Panc1 (cell line): Measurements from ENCODE around the gene EOLA1. TPM values are rescaled to one million over a fixed set of nuclear protein-coding genes. Genes with fewer than 3 reads are reported as not detected.

Source experiments
- ATAC-seq: fragments of 200-7000 bp; cut with Tn5 transposase; 2 replicates; pipeline ENCODE4 v1.9.1; 2020; ENCODE audit warnings: mild to moderate bottlenecking, moderate library complexity
- BruUV-seq: library from RNA; stranded (reverse); fragments of 400-500 nt; replicated peaks from 2 replicates; lab custom pipeline; 2021; lab: Mats Ljungman, UMichigan
- CTCF ChIA-PET: fragments of 300-600 bp; sonication (Branson Sonifier 250); formaldehyde crosslinking; loops from one replicate; lab custom pipeline; 2022; ENCODE audit warnings: antibody characterized with exemption; lab: Charles Lee
- POLR2A ChIA-PET: fragments of 300-600 bp; sonication (Branson Sonifier 250); formaldehyde crosslinking; loops from one replicate; lab custom pipeline; 2022; ENCODE audit warnings: antibody characterized with exemption; lab: Charles Lee
- DNase-seq: peaks from one replicate; pipeline ENCODE4 v3.0.0-alpha.2; 2010; ENCODE audit warnings: low read depth, low spot score
- H3K27ac ChIP-seq: 2 replicates; pipeline ENCODE4 v1.5.1; 2011; ENCODE audit warnings: mild to moderate bottlenecking, low read length, inconsistent platforms
- H3K27me3 ChIP-seq: fragments of 200-500 bp; sonication (Bioruptor generic); 2 replicates; pipeline ENCODE4 v1.6.0; 2014; ENCODE audit warnings: low read length, inconsistent platforms; ENCODE audit not compliant: control insufficient read depth, insufficient read depth
- H3K36me3 ChIP-seq: fragments of 200-500 bp; sonication (Bioruptor generic); 2 replicates; pipeline ENCODE4 v1.5.1; 2014; ENCODE audit warnings: inconsistent platforms, mild to moderate bottlenecking, low read length, moderate library complexity; ENCODE audit not compliant: control insufficient read depth, insufficient read depth
- H3K4me1 ChIP-seq: 2 replicates; pipeline ENCODE4 v1.5.1; 2011; ENCODE audit warnings: inconsistent platforms, mild to moderate bottlenecking, low read length, moderate library complexity; ENCODE audit not compliant: control insufficient read depth, insufficient read depth
- H3K4me3 ChIP-seq, 2 experiments: 2 replicates each; pipeline ENCODE4 v1.5.1; 2011 to 2012; ENCODE audit warnings: low read depth in 2 of 2, low read length in 2 of 2, mild to moderate bottlenecking in 2 of 2, inconsistent platforms in 1 of 2, moderate library complexity in 1 of 2
- H3K9me3 ChIP-seq: fragments of 200-500 bp; sonication (Bioruptor generic); 2 replicates; pipeline ENCODE4 v1.5.1; 2014; ENCODE audit warnings: low read depth, mild to moderate bottlenecking, inconsistent platforms, low read length, moderate library complexity; ENCODE audit not compliant: control insufficient read depth, insufficient read depth
- CTCF ChIP-seq: fragments of 450-650 bp; IDR thresholded peaks from 2 replicates; pipeline ENCODE4 v1.5.1; 2017; ENCODE audit warnings: mild to moderate bottlenecking
- POLR2AphosphoS5 ChIP-seq: IDR thresholded peaks from 2 replicates; pipeline ENCODE4 v1.6.1; 2012; ENCODE audit warnings: mild to moderate bottlenecking, low read depth, low read length, moderate library complexity
- REST ChIP-seq, 2 experiments: IDR thresholded peaks; 2 replicates each; pipeline ENCODE4 v1.6.1; 2011 to 2012; ENCODE audit warnings: low read depth in 2 of 2, control low read depth in 1 of 2, low read length in 1 of 2, mild to moderate bottlenecking in 1 of 2, moderate library complexity in 1 of 2; ENCODE audit not compliant: insufficient read depth in 1 of 2
- TCF7L2 ChIP-seq: IDR thresholded peaks from 2 replicates; pipeline ENCODE4 v1.6.1; 2011; ENCODE audit warnings: mild to moderate bottlenecking, low read depth, low read length, inconsistent platforms
- in situ Hi-C: cut with HindIII; loops from 2 replicates; pipeline ENCODE4 v1.10.0; 2016; ENCODE audit warnings: low sequenced_read_pairs, low pct_unique_long_range_greater_than_20kb
- intact Hi-C: fragments of 100-400 bp; cut with micrococcal nuclease; formaldehyde crosslinking; loops from one replicate; pipeline ENCODE4 v1.10.0; 2022; ENCODE audit not compliant: unreplicated experiment
- total RNA-seq: library from RNA; stranded (reverse); gene quantifications from one replicate; pipeline ENCODE4 v1.2.1, GENCODE V29; 2021; ENCODE audit not compliant: unreplicated experiment

Gene EOLA1
- total RNA-seq, 1 experiment from 2014 or later: 26.8 TPM

- peak overlapping the region; percentile 61 to 90 for H3K4me3 ChIP-seq
- ATAC-seq: peak; percentile 24; the same call in 1 of the 2 replicates
- POLR2A ChIA-PET: interaction anchor here (0.7 kb wide), 1 partner anchor 1239 kb away, joined by 3 read pairs; no protein-coding TSS in a partner anchor
Observed at GRCh38 chrX:149504226-149504914, 36.4 kb upstream of the EOLA1 start.

More at GRCh38 chrX:149504226-149504914, 36.4 kb upstream of the EOLA1 start:
- H3K27ac ChIP-seq: peak overlapping the region; percentile 74
- peaks cover 7% of the 10 kb centered on the region; the same call in 1 of the 2 replicates for H3K4me1 ChIP-seq
- TF ChIP-seq REST (IDR thresholded peaks at IDR 0.05; ENCODE audit: insufficient read depth in 1 of 2, low read depth in 2 of 2, low read length in 1 of 2) (no peak), CTCF (peak; percentile 57), TCF7L2 (no peak), POLR2AphosphoS5 (no peak)
- CTCF ChIA-PET: no interaction called here
- intact Hi-C loops: no loop called here
- H3K9me3 ChIP-seq: no peaks in the 10 kb centered on the region
- H3K36me3 ChIP-seq: no peaks in the 10 kb centered on the region
- DNase-seq: no peak
- no peaks in the 10 kb centered on the region for H3K27me3 ChIP-seq
- TSS peak; percentile 64 for BruUV-seq
- in situ Hi-C loops: loop anchor here (25.0 kb wide), 1 partner anchor 1133 kb away; no protein-coding TSS in a partner anchor
